Activated T-cell treated with anti-CD3 and anti-CD28 coated beads, Interleukin-2, amount 50 U/mL, for 24 hours (primary cell): Measurements from ENCODE around the gene HTR3C.
"Not testable (repeated sequence)": the region's sequence is repeated elsewhere in the genome, so short reads cannot be mapped to it uniquely, and the experiment has no call there.

Source experiments
- DNase-seq: peaks from one replicate; pipeline ENCODE4 v3.0.0-alpha.2; 2020
- H3K27ac Mint-ChIP-seq: 2 replicates; pipeline ENCODE4 v1.8.0; 2020; ENCODE audit warnings: mild to moderate bottlenecking, mixed read lengths
- H3K27me3 Mint-ChIP-seq: 2 replicates; pipeline ENCODE4 v1.8.0; 2020; ENCODE audit warnings: mixed read lengths
- H3K36me3 Mint-ChIP-seq: 2 replicates; pipeline ENCODE4 v1.8.0; 2020; ENCODE audit warnings: low read depth, mixed read lengths
- H3K4me1 Mint-ChIP-seq: 2 replicates; pipeline ENCODE4 v1.8.0; 2020; ENCODE audit warnings: low read depth, mixed read lengths
- H3K4me3 Mint-ChIP-seq: 2 replicates; pipeline ENCODE4 v1.8.0; 2020; ENCODE audit warnings: mild to moderate bottlenecking, moderate library complexity, mixed read lengths
- H3K9me3 Mint-ChIP-seq: 2 replicates; pipeline ENCODE4 v1.8.0; 2020; ENCODE audit warnings: mixed read lengths

The HTR3C gene

DNA sequence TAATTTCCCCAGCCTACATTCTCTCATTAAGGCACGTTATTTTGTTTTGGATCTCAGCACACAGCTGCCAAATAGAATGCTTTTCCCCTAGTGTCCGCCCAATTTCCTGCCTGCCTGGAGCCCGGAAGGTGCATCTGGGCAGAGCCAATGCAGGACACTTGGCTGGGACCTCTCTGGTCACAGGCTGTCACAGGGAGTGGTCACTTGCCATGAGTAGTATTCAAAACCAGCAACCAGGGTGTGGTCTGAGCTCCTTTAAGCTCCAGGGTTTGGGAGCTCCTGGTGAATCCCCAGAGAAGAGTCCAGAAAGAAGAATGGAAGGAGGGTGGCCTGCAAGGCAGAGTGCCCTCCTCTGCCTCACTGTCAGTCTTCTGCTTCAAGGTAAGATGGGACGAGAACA is at the start of gene HTR3C:
HTR3C (plus strand) TSS at position 281 of the 400 bp plus-strand sequence; CDS start at position 315, 34 bp downstream.
- no peaks in the 10 kb centered on the region for H3K4me1 Mint-ChIP-seq
- no peaks in the 10 kb centered on the region for H3K9me3 Mint-ChIP-seq
- no peak within 1 kb of the TSS for H3K27ac Mint-ChIP-seq
- no peak within 1 kb of the TSS for H3K4me3 Mint-ChIP-seq
- no peak for DNase-seq
- peaks cover 6% of the 10 kb centered on the region for H3K27me3 Mint-ChIP-seq
- H3K36me3 Mint-ChIP-seq: no peaks in the 10 kb centered on the region

DNA sequence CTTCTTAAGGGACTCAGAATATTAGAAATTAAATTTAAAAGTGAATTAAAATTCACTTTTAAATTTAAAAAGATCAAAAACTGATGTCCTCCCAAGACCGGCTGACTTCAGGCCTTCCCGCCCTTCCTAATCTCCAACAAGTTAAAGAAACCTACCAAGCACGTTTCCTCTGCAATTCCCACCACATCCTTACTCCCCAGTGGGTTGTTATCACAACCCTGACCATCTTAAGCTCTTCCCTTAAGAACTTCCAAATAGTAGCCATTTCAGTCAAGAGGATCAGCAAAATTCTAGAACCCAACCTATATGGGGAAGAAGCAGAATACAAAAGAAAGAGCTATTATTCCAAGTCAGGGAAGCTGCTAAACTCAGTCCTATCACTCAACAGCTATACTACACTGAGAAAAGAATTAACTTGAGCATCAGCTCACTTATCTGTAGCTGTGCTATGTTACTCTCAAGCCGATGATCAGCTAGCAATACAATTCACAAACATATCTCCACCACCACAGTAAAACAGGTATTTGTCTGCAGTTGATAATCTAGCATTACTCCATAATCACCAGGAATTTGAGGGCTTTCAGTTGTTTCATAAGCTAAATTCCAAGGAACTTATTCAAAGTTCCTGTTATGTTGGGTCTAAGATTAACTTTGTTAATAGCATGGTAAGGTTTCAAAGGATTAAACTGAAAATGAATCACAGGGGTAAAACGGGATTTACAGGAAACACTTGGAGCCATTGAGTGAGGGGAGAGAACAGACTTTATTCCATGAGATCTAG is 49.5 kb upstream of the HTR3C start:
- Mint-ChIP-seq H3K27ac (no peak overlapping the region), H3K36me3 (peaks cover 33% of the 10 kb centered on the region), H3K27me3 (no peaks in the 10 kb centered on the region), H3K9me3 (no peaks in the 10 kb centered on the region), H3K4me1 (peaks cover 12% of the 10 kb centered on the region), H3K4me3 (no peak overlapping the region)
- DNase-seq: no peak

DNA sequence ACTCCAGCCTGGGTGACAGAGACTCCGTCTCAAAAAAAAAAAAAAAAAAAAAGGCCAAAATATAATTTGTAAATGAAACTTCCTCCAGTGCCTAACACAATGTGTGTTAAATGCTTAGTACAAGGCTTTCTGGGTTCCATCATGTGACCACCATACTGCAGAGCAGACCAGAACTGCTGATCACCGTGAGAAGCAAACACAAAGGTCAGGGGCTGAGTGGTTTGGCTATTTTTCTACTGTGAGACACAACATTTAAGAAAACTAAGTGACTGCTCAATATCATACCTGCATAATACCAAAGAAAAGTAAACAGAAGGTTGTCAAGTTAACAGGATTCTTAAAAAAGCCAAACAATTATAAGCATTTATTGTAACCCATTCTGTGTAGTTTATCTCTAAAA is 48.4 kb upstream of the HTR3C start:
- Mint-ChIP-seq H3K4me3 (no peak overlapping the region), H3K36me3 (peaks cover 34% of the 10 kb centered on the region), H3K9me3 (no peaks in the 10 kb centered on the region), H3K27ac (no peak overlapping the region), H3K4me1 (peaks cover 12% of the 10 kb centered on the region), H3K27me3 (no peaks in the 10 kb centered on the region)
- DNase-seq: no peak

GRCh38 chr3:184005941-184006507 is 46.8 kb upstream of the HTR3C start:
- H3K27ac Mint-ChIP-seq: peak overlapping the region; percentile 62
- no peaks in the 10 kb centered on the region for H3K9me3 Mint-ChIP-seq
- H3K4me3 Mint-ChIP-seq: no peak overlapping the region
- no peaks in the 10 kb centered on the region for H3K27me3 Mint-ChIP-seq
- H3K4me1 Mint-ChIP-seq: peaks cover 12% of the 10 kb centered on the region
- DNase-seq: no peak
- H3K36me3 Mint-ChIP-seq: peaks cover 41% of the 10 kb centered on the region

DNA sequence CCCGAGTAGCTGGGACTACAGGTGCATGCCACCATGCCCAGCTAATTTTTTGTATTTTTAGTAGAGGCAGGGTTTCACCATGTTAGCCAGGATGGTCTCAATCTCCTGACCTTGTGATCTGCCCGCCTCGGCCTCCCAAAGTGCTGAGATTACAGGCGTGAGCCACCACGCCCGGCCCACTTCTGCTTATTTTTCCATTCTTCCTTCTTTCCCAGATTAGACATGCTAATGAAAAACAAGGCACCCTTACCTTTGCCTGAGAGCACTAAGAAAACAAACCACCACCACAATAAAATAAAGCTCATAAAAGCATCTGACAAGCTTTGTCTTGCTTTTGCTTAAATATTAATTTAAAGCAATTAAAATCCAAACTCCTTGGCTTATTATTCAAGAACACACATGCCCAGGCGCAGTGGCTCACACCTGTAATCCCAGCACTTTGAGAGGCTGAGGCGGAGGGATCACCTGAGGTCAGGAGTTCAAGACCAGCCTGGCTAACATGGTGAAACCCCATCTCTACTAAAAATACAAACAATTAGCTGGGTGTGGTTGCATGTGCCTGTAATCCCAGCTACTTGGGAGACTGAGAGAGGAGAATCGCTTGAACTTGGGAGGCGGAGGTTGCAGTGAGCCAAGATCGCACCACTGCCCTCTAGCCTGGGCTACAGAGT is 45.6 kb upstream of the HTR3C start:
- not testable (repeated sequence) for H3K4me3 Mint-ChIP-seq, DNase-seq, H3K27ac Mint-ChIP-seq, H3K27me3 Mint-ChIP-seq, H3K9me3 Mint-ChIP-seq
- Mint-ChIP-seq H3K36me3 (peaks cover 51% of the 10 kb centered on the region), H3K4me1 (peaks cover 12% of the 10 kb centered on the region)

- Mint-ChIP-seq H3K27me3 (no peaks in the 10 kb centered on the region), H3K36me3 (peaks cover 57% of the 10 kb centered on the region), H3K27ac (no peak overlapping the region), H3K4me1 (peaks cover 12% of the 10 kb centered on the region), H3K9me3 (no peaks in the 10 kb centered on the region), H3K4me3 (no peak overlapping the region)
- no peak for DNase-seq
Observed at GRCh38 chr3:184008161-184008560, 44.7 kb upstream of the HTR3C start.

- DNase-seq: no peak
- Mint-ChIP-seq H3K4me3 (no peak overlapping the region), H3K36me3 (peaks cover 52% of the 10 kb centered on the region), H3K27ac (no peak overlapping the region), H3K9me3 (no peaks in the 10 kb centered on the region), H3K4me1 (peaks cover 14% of the 10 kb centered on the region), H3K27me3 (no peaks in the 10 kb centered on the region)
Observed at GRCh38 chr3:184011230-184011876, 41.5 kb upstream of the HTR3C start.

- peaks cover 17% of the 10 kb centered on the region for H3K4me1 Mint-ChIP-seq
- no peak for DNase-seq
- H3K36me3 Mint-ChIP-seq: peaks cover 48% of the 10 kb centered on the region
- no peaks in the 10 kb centered on the region for H3K27me3 Mint-ChIP-seq
- H3K27ac Mint-ChIP-seq: no peak overlapping the region
- H3K9me3 Mint-ChIP-seq: no peaks in the 10 kb centered on the region
- H3K4me3 Mint-ChIP-seq: no peak overlapping the region
Observed at GRCh38 chr3:184011937-184012889, 40.6 kb upstream of the HTR3C start.

DNA sequence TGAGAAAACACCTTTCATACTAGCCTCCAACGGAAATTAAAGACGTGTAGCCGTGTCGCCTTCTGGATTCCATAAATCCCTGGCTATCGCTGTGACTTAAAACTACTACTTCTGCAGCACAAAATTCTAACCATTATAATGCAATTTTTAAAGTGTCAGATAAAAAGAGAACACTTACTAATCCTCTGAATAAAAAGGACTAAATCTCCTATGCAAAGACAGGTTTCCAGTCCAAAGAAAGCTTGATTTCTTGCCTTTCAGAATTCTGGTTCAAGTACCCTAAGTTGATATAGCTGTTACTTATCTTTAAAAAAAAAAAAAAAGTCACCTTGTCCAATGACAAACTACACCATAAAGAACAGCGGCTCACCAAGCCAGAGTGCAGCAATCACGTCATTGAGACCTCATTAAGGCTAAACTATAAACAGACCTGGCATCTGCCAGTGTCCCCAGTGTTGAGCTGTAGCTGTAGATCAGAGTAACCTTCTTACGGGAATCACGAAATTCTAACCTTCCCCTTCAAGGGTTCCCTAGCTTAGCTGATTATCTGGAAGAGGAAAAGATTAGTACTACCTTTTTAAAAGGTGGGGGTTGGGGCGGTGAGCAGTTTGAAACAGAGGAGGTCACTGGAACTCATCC is 37.3 kb upstream of the HTR3C start:
- Mint-ChIP-seq H3K4me3 (no peak overlapping the region), H3K36me3 (peaks cover 38% of the 10 kb centered on the region), H3K27ac (no peak overlapping the region), H3K4me1 (peaks cover 28% of the 10 kb centered on the region), H3K9me3 (no peaks in the 10 kb centered on the region), H3K27me3 (peaks cover 9% of the 10 kb centered on the region)
- no peak for DNase-seq

GRCh38 chr3:184016169-184016570 is 36.7 kb upstream of the HTR3C start:
- H3K4me1 Mint-ChIP-seq: peaks cover 28% of the 10 kb centered on the region
- peak overlapping the region; percentile 99 for H3K4me3 Mint-ChIP-seq
- no peaks in the 10 kb centered on the region for H3K9me3 Mint-ChIP-seq
- H3K27me3 Mint-ChIP-seq: peaks cover 12% of the 10 kb centered on the region
- peaks cover 32% of the 10 kb centered on the region for H3K36me3 Mint-ChIP-seq
- H3K27ac Mint-ChIP-seq: no peak overlapping the region
- no peak for DNase-seq

GRCh38 chr3:184016811-184017671 is 35.8 kb upstream of the HTR3C start:
- Mint-ChIP-seq H3K36me3 (peaks cover 26% of the 10 kb centered on the region), H3K4me3 (peak overlapping the region; percentile 99), H3K27me3 (peaks cover 17% of the 10 kb centered on the region), H3K4me1 (peaks cover 28% of the 10 kb centered on the region), H3K9me3 (no peaks in the 10 kb centered on the region), H3K27ac (peak overlapping the region; percentile 95)
- DNase-seq: peak; percentile 78

DNA sequence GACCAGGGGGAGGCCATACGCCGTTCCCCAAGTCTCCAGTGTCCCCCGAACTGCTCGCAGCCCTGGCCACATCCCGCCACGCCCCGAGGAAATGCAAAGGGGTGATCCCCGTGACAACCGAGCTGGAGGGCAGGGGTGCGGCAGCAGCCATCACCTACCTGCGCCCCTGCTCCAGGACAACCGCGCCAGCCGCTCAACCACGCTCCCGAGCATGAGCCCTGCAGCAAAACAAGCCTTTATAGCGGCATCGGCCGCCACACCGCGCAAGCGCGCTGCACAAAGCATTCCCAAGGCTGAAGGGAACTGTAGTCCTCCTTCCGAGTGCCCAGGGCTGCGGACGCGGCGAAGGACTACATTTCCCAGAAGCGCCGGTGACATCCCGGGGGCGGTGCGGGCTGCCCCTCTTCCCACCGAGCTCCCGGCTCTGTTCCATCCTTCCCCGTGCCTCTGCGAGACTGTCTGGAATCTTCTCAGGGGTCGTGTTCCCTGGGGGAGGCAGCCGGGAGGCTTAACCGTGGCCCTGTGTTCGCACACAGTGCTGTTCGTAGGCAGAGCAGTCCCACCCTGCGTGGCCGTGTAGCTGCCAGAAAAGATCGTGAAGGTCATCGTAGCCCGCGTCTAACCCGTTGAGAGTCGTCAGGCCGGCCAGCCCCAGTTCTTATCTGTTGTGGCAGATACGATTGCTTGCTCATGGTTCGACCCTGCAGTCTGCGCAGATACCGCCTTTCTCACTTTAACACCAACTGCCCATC is 35.0 kb upstream of the HTR3C start, which contains the start of gene ABCC5:
ABCC5 (minus strand) TSS at position 213 of the 752 bp plus-strand sequence. CDS start 3,492 bp downstream, outside the sequence.
- peak; percentile 88 for DNase-seq
- peaks cover 17% of the 10 kb centered on the region for H3K27me3 Mint-ChIP-seq
- peak within 1 kb of the TSS; percentile 95 for H3K27ac Mint-ChIP-seq
- peaks cover 18% of the 10 kb centered on the region for H3K36me3 Mint-ChIP-seq
- peaks cover 31% of the 10 kb centered on the region for H3K4me1 Mint-ChIP-seq
- H3K4me3 Mint-ChIP-seq: peak within 1 kb of the TSS; percentile 99
- H3K9me3 Mint-ChIP-seq: no peaks in the 10 kb centered on the region
